ENCODE measurements around the gene IPO9.
"Not testable (repeated sequence)": the region's sequence is repeated elsewhere in the genome, so short reads cannot be mapped to it uniquely, and the experiment has no call there.

IPO9 gene

GRCh38 chr1:201900476-201900875, 71.5 kb downstream of the IPO9 start:
- H3K4me3 ChIP-seq (ENCODE audit: low read depth, low read length): no peak overlapping the region

GRCh38 chr1:201901036-201901435, 72.1 kb downstream of the IPO9 start:
- not testable (repeated sequence) for H3K4me3 ChIP-seq (ENCODE audit: low read depth, low read length)

- H3K4me3 ChIP-seq (ENCODE audit: low read depth, low read length): no peak overlapping the region
These were observed 73.2 kb downstream of the IPO9 start for GRCh38 chr1:201902198-201902597.

- no peak overlapping the region for H3K4me3 ChIP-seq (ENCODE audit: low read depth, low read length)
These were observed 74.2 kb downstream of the IPO9 start for GRCh38 chr1:201903135-201903534.

- no peak overlapping the region for H3K4me3 ChIP-seq (ENCODE audit: low read depth, low read length)
These were observed 75.6 kb downstream of the IPO9 start for GRCh38 chr1:201904579-201904978.

- H3K4me3 ChIP-seq (ENCODE audit: low read depth, low read length): no peak overlapping the region
These were observed 76.4 kb downstream of the IPO9 start for GRCh38 chr1:201905234-201905890.

- H3K4me3 ChIP-seq (ENCODE audit: low read depth, low read length): no peak overlapping the region
These were observed 77.4 kb downstream of the IPO9 start for GRCh38 chr1:201906336-201906735.

- H3K4me3 ChIP-seq (ENCODE audit: low read depth, low read length): no peak overlapping the region
These were observed 78.7 kb downstream of the IPO9 start for GRCh38 chr1:201907621-201908020.

GRCh38 chr1:201911826-201912571, 83.0 kb downstream of the IPO9 start:
- no peak overlapping the region for H3K4me3 ChIP-seq (ENCODE audit: low read depth, low read length)

- no peak overlapping the region for H3K4me3 ChIP-seq (ENCODE audit: low read depth, low read length)
These were observed 83.9 kb downstream of the IPO9 start for GRCh38 chr1:201912832-201913231.

GRCh38 chr1:201914456-201915235, 85.7 kb downstream of the IPO9 start:
- H3K4me3 ChIP-seq (ENCODE audit: low read depth, low read length): no peak overlapping the region

GRCh38 chr1:201916649-201917249, 87.8 kb downstream of the IPO9 start:
- H3K4me3 ChIP-seq (ENCODE audit: low read depth, low read length): no peak overlapping the region

GRCh38 chr1:201917362-201918033, 88.5 kb downstream of the IPO9 start:
- no peak overlapping the region for H3K4me3 ChIP-seq (ENCODE audit: low read depth, low read length)

GRCh38 chr1:201918343-201918742, 89.4 kb downstream of the IPO9 start:
- no peak overlapping the region for H3K4me3 ChIP-seq (ENCODE audit: low read depth, low read length)

GRCh38 chr1:201921952-201922558, 93.1 kb downstream of the IPO9 start:
- no peak overlapping the region for H3K4me3 ChIP-seq (ENCODE audit: low read depth, low read length)

GRCh38 chr1:201925301-201925567, 96.3 kb downstream of the IPO9 start:
- no peak overlapping the region for H3K4me3 ChIP-seq (ENCODE audit: low read depth, low read length)

GRCh38 chr1:201925981-201926645, 97.2 kb downstream of the IPO9 start:
- H3K4me3 ChIP-seq (ENCODE audit: low read depth, low read length): no peak overlapping the region

GRCh38 chr1:201928266-201928665, 99.3 kb downstream of the IPO9 start:
- H3K4me3 ChIP-seq (ENCODE audit: low read depth, low read length): no peak overlapping the region

- H3K4me3 ChIP-seq (ENCODE audit: low read depth, low read length): no peak overlapping the region
These were observed 101.2 kb downstream of the IPO9 start for GRCh38 chr1:201930137-201930536.

- H3K4me3 ChIP-seq (ENCODE audit: low read depth, low read length): no peak overlapping the region
These were observed 101.8 kb downstream of the IPO9 start for GRCh38 chr1:201930803-201931202.
